Activated CD4-positive, alpha-beta T cell treated with anti-CD3 and anti-CD28 coated beads, Interleukin-2, amount 50 U/mL, for 16 hours (primary cell): ENCODE results near the gene ADGRB2.

Source experiments
- DNase-seq: peaks from one replicate; pipeline ENCODE4 v3.0.0-alpha.2; 2020

ADGRB2 gene

GRCh38 chr1:31763671-31764311, 349 bp downstream of the ADGRB2 start:
- DNase-seq, result no peak

GRCh38 chr1:31762726-31763670, 1.1 kb downstream of the ADGRB2 start:
- DNase-seq, result peak; percentile 72

- no peak for DNase-seq
Observed at GRCh38 chr1:31762323-31762722, 1.8 kb downstream of the ADGRB2 start.

GRCh38 chr1:31761883-31762282, 2.3 kb downstream of the ADGRB2 start:
- no peak for DNase-seq

GRCh38 chr1:31760471-31761470, 3.4 kb downstream of the ADGRB2 start:
- peak; percentile 41 for DNase-seq

GRCh38 chr1:31759298-31760023, 4.7 kb downstream of the ADGRB2 start:
- DNase-seq, result no peak

GRCh38 chr1:31758823-31759222, 5.3 kb downstream of the ADGRB2 start:
- DNase-seq, result no peak

GRCh38 chr1:31757989-31758388, 6.2 kb downstream of the ADGRB2 start:
- DNase-seq, result no peak

GRCh38 chr1:31757204-31757679, 6.9 kb downstream of the ADGRB2 start:
- no peak for DNase-seq

GRCh38 chr1:31756578-31756977, 7.6 kb downstream of the ADGRB2 start:
- DNase-seq, result no peak

- no peak for DNase-seq
Observed at GRCh38 chr1:31755850-31756492, 8.2 kb downstream of the ADGRB2 start.

- DNase-seq, result no peak
Observed at GRCh38 chr1:31755197-31755611, 8.9 kb downstream of the ADGRB2 start.

- no peak for DNase-seq
Observed at GRCh38 chr1:31754397-31754796, 9.7 kb downstream of the ADGRB2 start.

- no peak for DNase-seq
Observed at GRCh38 chr1:31753707-31754349, 10.3 kb downstream of the ADGRB2 start.

GRCh38 chr1:31752952-31753475, 11.1 kb downstream of the ADGRB2 start:
- no peak for DNase-seq

- no peak for DNase-seq
Observed at GRCh38 chr1:31752258-31752657, 11.9 kb downstream of the ADGRB2 start.

- no peak for DNase-seq
Observed at GRCh38 chr1:31751822-31752241, 12.3 kb downstream of the ADGRB2 start.

GRCh38 chr1:31750858-31751510, 13.2 kb downstream of the ADGRB2 start:
- DNase-seq, result peak; percentile 14

- no peak for DNase-seq
Observed at GRCh38 chr1:31749785-31750735, 14.1 kb downstream of the ADGRB2 start.
